Smooth muscle cell (in vitro differentiated cells): ENCODE results near the gene EXTL1. TPM values are rescaled to one million over a fixed set of nuclear protein-coding genes. Genes with fewer than 3 reads are reported as not detected.

Experiments used
- DNase-seq: peaks from one replicate; lab custom pipeline; 2025; ENCODE audit not compliant: unreplicated experiment; lab: John Stamatoyannopoulos, UW
- H2AFZ ChIP-seq: fragments of 200-600 bp; sonication (generic); 2 replicates; pipeline ENCODE4 v1.6.0; 2016; ENCODE audit warnings: antibody characterized with exemption, low read depth, mild to moderate bottlenecking
- H3F3A ChIP-seq: fragments of 200-600 bp; sonication (generic); 2 replicates; pipeline ENCODE4 v1.6.0; 2017; ENCODE audit warnings: antibody characterized with exemption, low read depth
- H3K27ac ChIP-seq: fragments of 200-600 bp; sonication (generic); 2 replicates; pipeline ENCODE4 v1.5.1; 2016; ENCODE audit warnings: low read depth, mild to moderate bottlenecking
- H3K27me3 ChIP-seq: fragments of 200-600 bp; sonication (generic); 2 replicates; pipeline ENCODE4 v1.6.1; 2016; ENCODE audit warnings: low read depth, mild to moderate bottlenecking
- H3K36me3 ChIP-seq: fragments of 200-600 bp; sonication (generic); 2 replicates; pipeline ENCODE4 v1.5.1; 2016; ENCODE audit warnings: low read depth
- H3K4me1 ChIP-seq: fragments of 200-600 bp; sonication (generic); 2 replicates; pipeline ENCODE4 v1.5.1; 2016; ENCODE audit warnings: low read depth
- H3K4me2 ChIP-seq: fragments of 200-600 bp; sonication (generic); 2 replicates; pipeline ENCODE4 v1.6.0; 2016; ENCODE audit warnings: mild to moderate bottlenecking
- H3K4me3 ChIP-seq: fragments of 200-600 bp; sonication (generic); 2 replicates; pipeline ENCODE4 v1.5.1; 2016; ENCODE audit warnings: mild to moderate bottlenecking
- H3K79me2 ChIP-seq: fragments of 200-600 bp; sonication (generic); 2 replicates; pipeline ENCODE4 v1.6.0; 2016; ENCODE audit warnings: low read depth, mild to moderate bottlenecking
- H3K9ac ChIP-seq: fragments of 200-600 bp; sonication (generic); 2 replicates; pipeline ENCODE4 v1.6.0; 2016; ENCODE audit warnings: low read depth
- H3K9me3 ChIP-seq: fragments of 200-600 bp; sonication (generic); replicated peaks from 2 replicates; pipeline ENCODE4 v1.5.1; 2016; ENCODE audit warnings: low read depth
- H4K20me1 ChIP-seq: fragments of 200-600 bp; sonication (generic); 2 replicates; pipeline ENCODE4 v1.6.0; 2016; ENCODE audit warnings: low read depth
- CTCF ChIP-seq: fragments of 200-600 bp; sonication (generic); IDR thresholded peaks from 2 replicates; pipeline ENCODE4 v1.5.1; 2017; ENCODE audit warnings: borderline replicate concordance, mild to moderate bottlenecking, antibody characterized with exemption; ENCODE audit not compliant: insufficient read depth, poor library complexity, severe bottlenecking
- WGBS: methylation state at CpG from one replicate; pipeline ENCODE4 v1.1.7; 2016; ENCODE audit warnings: low lambda C conversion rate; 5-methylcytosine and 5-hydroxymethylcytosine counted together
- polyA plus RNA-seq: library from polyadenylated mRNA; unstranded; fragments of >200 nt; fragmentation: Nextera tagmentation; extraction: Ambion mirVana; gene quantifications from 2 replicates; pipeline ENCODE4 v1.2.1, GENCODE V29; 2016
- total RNA-seq: library from RNA; depleted of rRNA; stranded (reverse); fragments of >200 nt; gene quantifications from 2 replicates; pipeline ENCODE4 v1.2.3, GENCODE V29; 2014

The EXTL1 gene
- total and polyA plus RNA-seq, 2 experiments from 2014 or later = 11.2 to 25.8 TPM

GRCh38 chr1:25977801-25978200 lies 43.8 kb upstream of the EXTL1 start:
- H3K27ac ChIP-seq = no peak overlapping the region
- no peaks in the 10 kb centered on the region for H3K9me3 ChIP-seq
- H4K20me1 ChIP-seq = no peaks in the 10 kb centered on the region
- DNase-seq = no peak
- 97% methylated on average over 5 of the region's 5 CpGs for WGBS
- H3K4me3 ChIP-seq = no peak overlapping the region
- H2AFZ ChIP-seq = no peak overlapping the region
- H3K4me2 ChIP-seq = no peak overlapping the region
- TF ChIP-seq CTCF = no peak
- H3K36me3 ChIP-seq = no peaks in the 10 kb centered on the region
- H3K4me1 ChIP-seq = no peaks in the 10 kb centered on the region
- H3K27me3 ChIP-seq = no peaks in the 10 kb centered on the region
- no peak overlapping the region for H3K9ac ChIP-seq
- no peaks in the 10 kb centered on the region for H3K79me2 ChIP-seq
- H3F3A ChIP-seq = no peaks in the 10 kb centered on the region

- H3K36me3 ChIP-seq = no peaks in the 10 kb centered on the region
- no peaks in the 10 kb centered on the region for H3F3A ChIP-seq
- no peaks in the 10 kb centered on the region for H3K27me3 ChIP-seq
- H3K4me3 ChIP-seq = no peak overlapping the region
- no peak overlapping the region for H3K27ac ChIP-seq
- no peaks in the 10 kb centered on the region for H3K79me2 ChIP-seq
- H3K4me1 ChIP-seq = no peaks in the 10 kb centered on the region
- H2AFZ ChIP-seq = no peak overlapping the region
- H3K9me3 ChIP-seq = no peaks in the 10 kb centered on the region
- WGBS = 88% methylated on average over 2 of the region's 2 CpGs
- no peak for DNase-seq
- H3K9ac ChIP-seq = no peak overlapping the region
- no peaks in the 10 kb centered on the region for H4K20me1 ChIP-seq
- H3K4me2 ChIP-seq = no peak overlapping the region
- TF ChIP-seq CTCF = no peak
These were observed 43.2 kb upstream of the EXTL1 start for GRCh38 chr1:25978403-25978802.

DNA sequence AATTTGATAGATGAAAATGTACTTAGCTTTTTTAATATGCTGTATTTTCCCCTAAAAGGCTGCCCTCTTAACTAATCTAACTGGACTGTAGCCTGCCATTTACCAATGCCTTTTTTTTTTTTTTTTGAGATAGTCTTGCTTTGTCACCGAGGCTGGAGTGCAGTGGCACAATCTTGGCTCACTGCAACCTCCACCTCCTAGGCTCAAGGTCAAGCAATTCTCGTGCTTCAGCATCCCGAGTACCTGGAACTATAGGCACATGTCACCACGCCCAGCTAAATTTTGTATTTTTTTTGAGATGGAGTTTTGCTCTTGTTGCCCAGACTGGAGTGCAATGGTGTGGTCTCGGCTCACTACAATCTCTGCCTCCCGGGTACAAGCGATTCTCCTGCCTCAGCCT lies 42.4 kb upstream of the EXTL1 start:
- Histone ChIP-seq H2AFZ (no peak overlapping the region), H3K36me3 (no peaks in the 10 kb centered on the region), H3K4me3 (no peak overlapping the region), H3K79me2 (no peaks in the 10 kb centered on the region), H3K27ac (no peak overlapping the region), H3F3A (no peaks in the 10 kb centered on the region), H3K4me2 (no peak overlapping the region), H3K4me1 (no peaks in the 10 kb centered on the region), H3K9ac (no peak overlapping the region), H3K27me3 (no peaks in the 10 kb centered on the region), H4K20me1 (no peaks in the 10 kb centered on the region), H3K9me3 (no peaks in the 10 kb centered on the region)
- DNase-seq = no peak
- no peak for TF ChIP-seq CTCF
- 91% methylated on average over 7 of the region's 7 CpGs for WGBS

GRCh38 chr1:25985171-25985570 lies 36.4 kb upstream of the EXTL1 start:
- Histone ChIP-seq H3K36me3 (no peaks in the 10 kb centered on the region), H3K9me3 (no peaks in the 10 kb centered on the region), H3K27me3 (no peaks in the 10 kb centered on the region), H3K27ac (no peak overlapping the region), H3K9ac (no peak overlapping the region), H3K79me2 (no peaks in the 10 kb centered on the region), H3F3A (no peaks in the 10 kb centered on the region), H3K4me1 (no peaks in the 10 kb centered on the region), H4K20me1 (no peaks in the 10 kb centered on the region), H3K4me3 (no peak overlapping the region), H3K4me2 (no peak overlapping the region), H2AFZ (no peak overlapping the region)
- no peak for TF ChIP-seq CTCF
- WGBS = 95% methylated on average over 1 of the region's 1 CpG
- no peak for DNase-seq
